BE2C (cell line): ENCODE results near the gene AGRN.
"Not testable (repeated sequence)": the region's sequence is repeated elsewhere in the genome, so short reads cannot be mapped to it uniquely, and the experiment has no call there.

ENCODE experiments used
- DNase-seq: peaks from one replicate; pipeline ENCODE4 v3.0.0-alpha.2; 2020
- H3K27me3 ChIP-seq: fragments of 250-450 bp; sonication (Bioruptor Pico); 2 replicates; pipeline ENCODE4 v1.5.1; 2020; ENCODE audit warnings: mild to moderate bottlenecking
- H3K36me3 ChIP-seq: fragments of 250-450 bp; sonication (Bioruptor Pico); 2 replicates; pipeline ENCODE4 v1.5.1; 2020; ENCODE audit warnings: mild to moderate bottlenecking
- H3K4me1 ChIP-seq: fragments of 250-450 bp; sonication (Bioruptor Pico); 2 replicates; pipeline ENCODE4 v1.5.1; 2020
- H3K4me3 ChIP-seq: 2 replicates; pipeline ENCODE4 v1.5.1; 2011; ENCODE audit warnings: low read depth, low read length
- H3K9me3 ChIP-seq: fragments of 250-450 bp; sonication (Bioruptor Pico); 2 replicates; pipeline ENCODE4 v1.5.1; 2020
- TF ChIP-seq, protein P1 (sequence below): IDR thresholded peaks from 2 replicates; pipeline ENCODE4 v1.5.1; 2012; ENCODE audit warnings: mild to moderate bottlenecking, low read depth, low read length

The AGRN gene

GRCh38 chr1:1100296-1100695 is 80.4 kb downstream of the AGRN start:
- Histone ChIP-seq H3K4me3 (no peak overlapping the region), H3K36me3 (no peaks in the 10 kb centered on the region), H3K9me3 (no peaks in the 10 kb centered on the region), H3K27me3 (no peaks in the 10 kb centered on the region), H3K4me1 (no peaks in the 10 kb centered on the region)
- DNase-seq = no peak
- TF ChIP-seq, protein P1, sequence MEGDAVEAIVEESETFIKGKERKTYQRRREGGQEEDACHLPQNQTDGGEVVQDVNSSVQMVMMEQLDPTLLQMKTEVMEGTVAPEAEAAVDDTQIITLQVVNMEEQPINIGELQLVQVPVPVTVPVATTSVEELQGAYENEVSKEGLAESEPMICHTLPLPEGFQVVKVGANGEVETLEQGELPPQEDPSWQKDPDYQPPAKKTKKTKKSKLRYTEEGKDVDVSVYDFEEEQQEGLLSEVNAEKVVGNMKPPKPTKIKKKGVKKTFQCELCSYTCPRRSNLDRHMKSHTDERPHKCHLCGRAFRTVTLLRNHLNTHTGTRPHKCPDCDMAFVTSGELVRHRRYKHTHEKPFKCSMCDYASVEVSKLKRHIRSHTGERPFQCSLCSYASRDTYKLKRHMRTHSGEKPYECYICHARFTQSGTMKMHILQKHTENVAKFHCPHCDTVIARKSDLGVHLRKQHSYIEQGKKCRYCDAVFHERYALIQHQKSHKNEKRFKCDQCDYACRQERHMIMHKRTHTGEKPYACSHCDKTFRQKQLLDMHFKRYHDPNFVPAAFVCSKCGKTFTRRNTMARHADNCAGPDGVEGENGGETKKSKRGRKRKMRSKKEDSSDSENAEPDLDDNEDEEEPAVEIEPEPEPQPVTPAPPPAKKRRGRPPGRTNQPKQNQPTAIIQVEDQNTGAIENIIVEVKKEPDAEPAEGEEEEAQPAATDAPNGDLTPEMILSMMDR = no peak

DNA sequence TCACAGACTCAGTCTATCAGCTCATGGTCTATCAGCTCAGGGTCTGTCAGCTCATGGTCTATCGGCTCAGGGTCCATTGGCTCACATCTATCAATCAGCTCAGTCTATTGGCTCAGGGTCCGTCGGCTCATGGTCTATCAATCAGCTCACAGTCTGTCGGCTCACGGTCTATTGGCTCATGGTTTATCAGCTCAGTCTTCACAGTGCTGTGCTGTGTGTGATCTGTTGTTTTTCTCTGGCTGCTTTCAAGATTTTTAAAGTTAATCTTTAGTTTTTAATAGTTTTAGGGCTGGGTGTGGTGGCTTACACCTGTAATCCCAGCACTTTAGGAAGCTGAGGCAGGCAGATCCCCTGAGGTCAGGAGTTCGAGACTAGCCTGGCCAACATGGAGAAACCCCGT is 81.6 kb downstream of the AGRN start:
- H3K9me3 ChIP-seq = no peaks in the 10 kb centered on the region
- DNase-seq = no peak
- TF ChIP-seq, protein P1 = no peak
- H3K4me3 ChIP-seq = no peak overlapping the region
- no peaks in the 10 kb centered on the region for H3K36me3 ChIP-seq
- H3K4me1 ChIP-seq = no peaks in the 10 kb centered on the region
- no peaks in the 10 kb centered on the region for H3K27me3 ChIP-seq

GRCh38 chr1:1104152-1104551 is 84.2 kb downstream of the AGRN start:
- not testable (repeated sequence) for H3K9me3 ChIP-seq, H3K4me1 ChIP-seq, H3K36me3 ChIP-seq, H3K27me3 ChIP-seq, DNase-seq, H3K4me3 ChIP-seq
